SK-N-SH (cell line): ENCODE results near the gene GBA3.

ENCODE experiments used
- MXI1 ChIP-seq: IDR thresholded peaks from 2 replicates; pipeline ENCODE4 v1.6.1; 2012; ENCODE audit warnings: mild to moderate bottlenecking, low read depth, low read length, improper control_type of control experiment
- TAF1 ChIP-seq: IDR thresholded peaks from 2 replicates; pipeline ENCODE4 v1.6.1; 2012; ENCODE audit warnings: low read depth, mild to moderate bottlenecking, low read length, moderate library complexity, borderline replicate concordance
- TF ChIP-seq, protein P1 (sequence below): fragments of 200-600 bp; sonication (generic); IDR thresholded peaks from 2 replicates; pipeline ENCODE4 v1.6.1; 2017; ENCODE audit warnings: antibody characterized with exemption, mild to moderate bottlenecking, moderate library complexity

DNA sequence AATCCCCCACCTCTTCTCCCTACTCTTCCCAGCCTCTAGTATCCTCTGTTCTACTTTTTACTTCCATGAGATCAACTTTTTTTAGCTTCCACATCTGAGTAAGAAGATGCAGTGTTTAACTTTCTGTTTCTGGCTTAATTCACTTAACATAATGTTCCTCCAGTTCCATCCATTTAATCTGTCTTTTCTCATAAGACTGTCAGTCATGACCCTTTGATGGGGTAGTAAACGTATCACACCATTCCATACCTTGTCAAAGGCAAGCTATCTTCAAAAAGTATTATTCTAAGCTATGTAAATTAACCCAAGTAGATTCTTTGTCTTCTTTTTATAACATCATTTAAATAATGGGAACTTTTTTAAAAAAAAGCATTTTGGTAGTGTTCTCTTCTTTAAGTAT is 15.0 kb upstream of the GBA3 start:
- TF ChIP-seq MXI1 (no peak), TAF1 (no peak)
- TF ChIP-seq, protein P1, sequence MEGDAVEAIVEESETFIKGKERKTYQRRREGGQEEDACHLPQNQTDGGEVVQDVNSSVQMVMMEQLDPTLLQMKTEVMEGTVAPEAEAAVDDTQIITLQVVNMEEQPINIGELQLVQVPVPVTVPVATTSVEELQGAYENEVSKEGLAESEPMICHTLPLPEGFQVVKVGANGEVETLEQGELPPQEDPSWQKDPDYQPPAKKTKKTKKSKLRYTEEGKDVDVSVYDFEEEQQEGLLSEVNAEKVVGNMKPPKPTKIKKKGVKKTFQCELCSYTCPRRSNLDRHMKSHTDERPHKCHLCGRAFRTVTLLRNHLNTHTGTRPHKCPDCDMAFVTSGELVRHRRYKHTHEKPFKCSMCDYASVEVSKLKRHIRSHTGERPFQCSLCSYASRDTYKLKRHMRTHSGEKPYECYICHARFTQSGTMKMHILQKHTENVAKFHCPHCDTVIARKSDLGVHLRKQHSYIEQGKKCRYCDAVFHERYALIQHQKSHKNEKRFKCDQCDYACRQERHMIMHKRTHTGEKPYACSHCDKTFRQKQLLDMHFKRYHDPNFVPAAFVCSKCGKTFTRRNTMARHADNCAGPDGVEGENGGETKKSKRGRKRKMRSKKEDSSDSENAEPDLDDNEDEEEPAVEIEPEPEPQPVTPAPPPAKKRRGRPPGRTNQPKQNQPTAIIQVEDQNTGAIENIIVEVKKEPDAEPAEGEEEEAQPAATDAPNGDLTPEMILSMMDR: no peak
